ENCODE measurements around the gene MPDZ.

DNA sequence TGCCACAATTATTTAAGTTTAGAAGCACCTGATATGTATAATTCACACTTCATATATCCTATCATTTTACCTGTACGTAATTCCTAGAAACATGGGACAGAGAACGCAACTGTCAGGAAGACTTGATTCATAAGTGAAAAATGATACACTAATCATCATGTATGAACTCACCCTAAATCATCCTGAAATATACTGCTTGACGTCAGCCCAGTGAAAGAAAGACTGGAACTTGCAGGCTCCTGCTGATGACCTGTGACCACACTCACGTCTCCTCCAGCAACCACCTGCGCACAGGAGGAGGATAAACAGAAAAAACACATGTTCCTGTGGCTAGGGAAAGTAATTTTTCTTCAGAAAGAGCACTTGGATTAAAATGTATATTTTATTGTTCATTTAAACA is 169.7 kb downstream of the MPDZ start:
- TF ChIP-seq, protein P1, sequence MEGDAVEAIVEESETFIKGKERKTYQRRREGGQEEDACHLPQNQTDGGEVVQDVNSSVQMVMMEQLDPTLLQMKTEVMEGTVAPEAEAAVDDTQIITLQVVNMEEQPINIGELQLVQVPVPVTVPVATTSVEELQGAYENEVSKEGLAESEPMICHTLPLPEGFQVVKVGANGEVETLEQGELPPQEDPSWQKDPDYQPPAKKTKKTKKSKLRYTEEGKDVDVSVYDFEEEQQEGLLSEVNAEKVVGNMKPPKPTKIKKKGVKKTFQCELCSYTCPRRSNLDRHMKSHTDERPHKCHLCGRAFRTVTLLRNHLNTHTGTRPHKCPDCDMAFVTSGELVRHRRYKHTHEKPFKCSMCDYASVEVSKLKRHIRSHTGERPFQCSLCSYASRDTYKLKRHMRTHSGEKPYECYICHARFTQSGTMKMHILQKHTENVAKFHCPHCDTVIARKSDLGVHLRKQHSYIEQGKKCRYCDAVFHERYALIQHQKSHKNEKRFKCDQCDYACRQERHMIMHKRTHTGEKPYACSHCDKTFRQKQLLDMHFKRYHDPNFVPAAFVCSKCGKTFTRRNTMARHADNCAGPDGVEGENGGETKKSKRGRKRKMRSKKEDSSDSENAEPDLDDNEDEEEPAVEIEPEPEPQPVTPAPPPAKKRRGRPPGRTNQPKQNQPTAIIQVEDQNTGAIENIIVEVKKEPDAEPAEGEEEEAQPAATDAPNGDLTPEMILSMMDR (IDR thresholded peaks at IDR 0.05), result no peak
- TF ChIP-seq POLR2AphosphoS5 (IDR thresholded peaks at IDR 0.05; ENCODE audit: insufficient read depth in 1 of 2, low read depth in 1 of 2), result no peak
